A673 (cell line): ENCODE data around the gene MRPL53.
"Not testable (repeated sequence)": the region's sequence is repeated elsewhere in the genome, so short reads cannot be mapped to it uniquely, and the experiment has no call there.

Experiments
- EZH2 ChIP-seq: fragments of 200-600 bp; sonication (generic); IDR thresholded peaks from 2 replicates; pipeline ENCODE4 v1.6.1; 2017; ENCODE audit warnings: borderline replicate concordance, low read depth, mild to moderate bottlenecking, mixed read lengths, antibody characterized with exemption, low read length; ENCODE audit not compliant: poor library complexity, severe bottlenecking
- TF ChIP-seq, protein P1 (sequence below): fragments of 300-800, 200-600 bp; sonication (generic); conservative IDR thresholded peaks from 2 replicates; pipeline ENCODE4 v1.5.1; 2017; ENCODE audit warnings: low read depth, mild to moderate bottlenecking, antibody characterized with exemption, low read length, moderate library complexity, mixed read lengths

DNA sequence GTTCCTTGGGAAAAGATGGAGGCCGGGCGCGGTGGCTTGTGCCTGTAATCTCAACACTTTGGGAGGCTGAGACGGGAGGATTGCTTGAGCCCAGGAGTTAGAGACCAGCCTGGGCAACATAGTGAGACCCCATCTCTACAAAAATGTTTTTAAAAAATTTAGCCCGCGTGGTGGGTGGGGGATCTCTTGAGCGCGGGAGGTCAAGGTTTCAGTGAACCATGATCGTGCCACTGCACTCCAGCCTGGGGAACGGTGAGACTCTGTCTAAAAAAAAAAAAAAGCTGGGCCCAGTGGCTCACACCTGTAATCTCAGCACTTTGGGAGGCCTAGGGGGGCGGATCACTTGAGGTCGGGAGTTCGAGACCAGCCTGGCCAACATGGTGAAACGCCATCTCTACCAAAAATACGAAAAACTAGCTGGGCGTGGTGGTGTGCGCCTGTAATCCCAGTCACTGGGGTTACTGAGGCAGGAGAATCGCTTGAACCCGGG lies 11.2 kb upstream of the MRPL53 start:
- TF ChIP-seq, protein P1, sequence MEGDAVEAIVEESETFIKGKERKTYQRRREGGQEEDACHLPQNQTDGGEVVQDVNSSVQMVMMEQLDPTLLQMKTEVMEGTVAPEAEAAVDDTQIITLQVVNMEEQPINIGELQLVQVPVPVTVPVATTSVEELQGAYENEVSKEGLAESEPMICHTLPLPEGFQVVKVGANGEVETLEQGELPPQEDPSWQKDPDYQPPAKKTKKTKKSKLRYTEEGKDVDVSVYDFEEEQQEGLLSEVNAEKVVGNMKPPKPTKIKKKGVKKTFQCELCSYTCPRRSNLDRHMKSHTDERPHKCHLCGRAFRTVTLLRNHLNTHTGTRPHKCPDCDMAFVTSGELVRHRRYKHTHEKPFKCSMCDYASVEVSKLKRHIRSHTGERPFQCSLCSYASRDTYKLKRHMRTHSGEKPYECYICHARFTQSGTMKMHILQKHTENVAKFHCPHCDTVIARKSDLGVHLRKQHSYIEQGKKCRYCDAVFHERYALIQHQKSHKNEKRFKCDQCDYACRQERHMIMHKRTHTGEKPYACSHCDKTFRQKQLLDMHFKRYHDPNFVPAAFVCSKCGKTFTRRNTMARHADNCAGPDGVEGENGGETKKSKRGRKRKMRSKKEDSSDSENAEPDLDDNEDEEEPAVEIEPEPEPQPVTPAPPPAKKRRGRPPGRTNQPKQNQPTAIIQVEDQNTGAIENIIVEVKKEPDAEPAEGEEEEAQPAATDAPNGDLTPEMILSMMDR = not testable (repeated sequence)
- not testable (repeated sequence) for TF ChIP-seq EZH2
